A673 (cell line): ENCODE data around the gene DIPK1B. TPM values are rescaled to one million over a fixed set of nuclear protein-coding genes. Genes with fewer than 3 reads are reported as not detected.

ENCODE experiments used
- BruUV-seq: library from RNA; stranded (reverse); fragments of 400-500 nt; replicated peaks from 2 replicates; lab custom pipeline; 2021; lab: Mats Ljungman, UMichigan
- CTCF ChIA-PET: fragments of 300-600 bp; sonication (Branson Sonifier 250); formaldehyde crosslinking; loops from one replicate; lab custom pipeline; 2022; ENCODE audit warnings: antibody characterized with exemption; lab: Charles Lee
- POLR2A ChIA-PET: fragments of 300-600 bp; sonication (Branson Sonifier 250); formaldehyde crosslinking; loops from one replicate; lab custom pipeline; 2022; ENCODE audit warnings: antibody characterized with exemption; ENCODE audit not compliant: low non-redundant PET; lab: Charles Lee
- DNase-seq: peaks from one replicate; pipeline ENCODE4 v3.0.0-alpha.2; 2015; ENCODE audit warnings: low spot score
- H3K27ac ChIP-seq: fragments of 200-600 bp; sonication (generic); 2 replicates; pipeline ENCODE4 v1.5.1; 2016; ENCODE audit warnings: mixed run types, low read depth, mild to moderate bottlenecking, mixed read lengths, antibody characterized with exemption, low read length; ENCODE audit not compliant: poor library complexity, severe bottlenecking
- H3K27me3 ChIP-seq: fragments of 200-600 bp; sonication (generic); replicated peaks from 2 replicates; pipeline ENCODE4 v1.6.1; 2017; ENCODE audit warnings: mixed run types, low read depth, mild to moderate bottlenecking, mixed read lengths, antibody characterized with exemption, low read length; ENCODE audit not compliant: insufficient read depth, poor library complexity
- H3K36me3 ChIP-seq: fragments of 200-600 bp; sonication (generic); 2 replicates; pipeline ENCODE4 v1.6.1; 2016; ENCODE audit warnings: mixed run types, mild to moderate bottlenecking, mixed read lengths, antibody characterized with exemption, low read length; ENCODE audit not compliant: insufficient read depth, poor library complexity, severe bottlenecking
- H3K4me1 ChIP-seq: fragments of 200-600 bp; sonication (generic); 2 replicates; pipeline ENCODE4 v1.6.1; 2017; ENCODE audit warnings: mixed run types, mild to moderate bottlenecking, mixed read lengths, antibody characterized with exemption, low read length; ENCODE audit not compliant: insufficient read depth, poor library complexity, severe bottlenecking
- H3K4me3 ChIP-seq: fragments of 200-600 bp; sonication (generic); 2 replicates; pipeline ENCODE4 v1.5.1; 2016; ENCODE audit warnings: low read depth, mixed run types, mild to moderate bottlenecking, mixed read lengths, low read length; ENCODE audit not compliant: poor library complexity, severe bottlenecking
- H3K9me3 ChIP-seq: fragments of 200-600 bp; sonication (generic); 2 replicates; pipeline ENCODE4 v1.6.1; 2016; ENCODE audit warnings: mixed run types, low read depth, mild to moderate bottlenecking, mixed read lengths, antibody characterized with exemption, low read length; ENCODE audit not compliant: poor library complexity, severe bottlenecking
- EZH2 ChIP-seq: fragments of 200-600 bp; sonication (generic); IDR thresholded peaks from 2 replicates; pipeline ENCODE4 v1.6.1; 2017; ENCODE audit warnings: borderline replicate concordance, low read depth, mild to moderate bottlenecking, mixed read lengths, antibody characterized with exemption, low read length; ENCODE audit not compliant: poor library complexity, severe bottlenecking
- intact Hi-C: fragments of 100-400 bp; cut with micrococcal nuclease; formaldehyde crosslinking; loops from one replicate; pipeline ENCODE4 v1.10.0; 2022; ENCODE audit not compliant: unreplicated experiment
- total RNA-seq: library from RNA; stranded (reverse); gene quantifications from 2 replicates; pipeline ENCODE4 v1.2.3, GENCODE V29; 2021
- TF ChIP-seq, protein P1 (sequence below): fragments of 300-800, 200-600 bp; sonication (generic); conservative IDR thresholded peaks from 2 replicates; pipeline ENCODE4 v1.5.1; 2017; ENCODE audit warnings: low read depth, mild to moderate bottlenecking, antibody characterized with exemption, low read length, moderate library complexity, mixed read lengths

DIPK1B gene
- total RNA-seq, 1 experiment from 2014 or later = 26.4 TPM

DNA sequence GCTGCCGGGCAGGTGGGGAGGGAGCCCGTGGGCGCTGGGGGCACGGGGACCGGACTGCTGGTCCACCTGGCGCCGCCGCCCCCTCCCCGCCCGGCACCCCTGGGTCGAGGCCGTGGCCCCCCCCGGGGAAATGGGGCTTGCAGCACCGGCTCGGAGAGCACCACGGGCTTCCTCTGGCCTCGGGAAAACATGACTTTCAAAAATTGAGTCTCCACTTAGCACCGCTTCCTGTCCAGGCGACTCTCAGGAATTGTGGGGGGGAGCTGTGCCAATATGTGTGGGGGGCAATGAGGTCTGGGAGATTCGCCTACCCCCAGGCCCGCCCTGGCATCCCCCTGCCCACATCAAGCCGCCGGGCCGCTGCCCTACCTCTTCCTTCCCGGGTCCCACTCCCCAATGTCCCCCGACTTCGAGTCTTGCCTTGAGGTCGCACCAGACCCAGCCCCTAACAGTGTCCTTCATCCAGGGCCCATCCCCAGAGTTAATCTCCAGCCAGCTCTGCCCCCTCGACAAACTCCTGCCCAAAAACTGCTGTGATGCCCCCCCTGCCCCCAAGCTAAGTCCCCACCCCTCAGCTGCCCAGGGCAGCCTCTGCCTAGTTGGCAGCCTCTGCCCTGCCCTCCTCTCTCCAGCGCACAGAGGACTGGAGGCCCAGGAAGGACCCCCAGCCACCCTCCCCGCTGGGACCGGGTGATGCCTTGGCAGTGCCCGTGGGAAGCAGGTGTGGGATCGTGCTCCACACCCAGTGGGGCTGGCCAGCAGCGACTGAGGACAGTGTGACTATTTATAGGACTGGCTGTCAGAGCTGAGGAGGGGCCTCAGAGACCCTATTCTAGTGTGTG, 45.8 kb upstream of the DIPK1B start:
- intact Hi-C loops = no loop called here
- peak overlapping the region; percentile 58 for H3K4me3 ChIP-seq
- CTCF ChIA-PET = no interaction called here
- peak overlapping the region; percentile 60 for H3K27ac ChIP-seq
- peaks cover 5% of the 10 kb centered on the region for H3K36me3 ChIP-seq
- DNase-seq = no peak
- no peak for TF ChIP-seq EZH2
- no peaks in the 10 kb centered on the region for H3K27me3 ChIP-seq
- H3K4me1 ChIP-seq = peaks cover 32% of the 10 kb centered on the region
- POLR2A ChIA-PET = no interaction called here
- no peaks in the 10 kb centered on the region for H3K9me3 ChIP-seq
- BruUV-seq = no TSS peak

DNA sequence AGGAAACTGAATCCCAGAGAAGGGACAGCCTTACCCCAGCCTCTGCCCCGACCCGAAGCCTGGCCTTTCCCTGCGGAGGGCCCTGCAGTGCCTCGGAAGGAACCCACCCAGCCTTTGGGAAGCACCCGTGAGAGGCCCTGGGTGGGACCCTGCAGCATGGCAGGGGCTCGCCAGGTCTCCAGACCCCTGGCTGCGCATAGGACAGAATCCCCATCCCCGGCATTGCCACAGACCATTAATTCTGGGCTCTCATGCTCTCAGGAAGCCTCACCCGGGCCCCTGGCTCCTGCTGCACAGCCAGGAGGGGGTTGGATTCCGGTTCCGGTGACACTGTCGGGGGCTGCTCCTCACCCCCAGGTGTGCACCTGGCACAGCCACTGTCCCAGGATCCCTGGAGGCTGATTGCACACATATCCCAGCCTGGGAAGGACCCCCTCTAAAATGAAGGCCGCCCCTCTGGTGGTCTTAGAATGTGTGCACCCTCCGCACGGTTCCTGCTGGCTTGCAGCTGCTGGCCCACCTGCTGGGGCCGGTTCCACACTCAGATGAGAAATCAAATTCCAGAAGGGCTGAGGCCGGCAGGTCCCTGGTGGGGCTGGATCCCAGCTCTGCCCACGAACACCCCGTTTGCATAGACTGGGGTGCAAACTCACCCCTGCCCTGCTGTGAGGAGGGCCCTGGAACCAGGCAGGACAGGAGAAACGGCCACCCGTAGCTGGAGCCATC, 45.0 kb upstream of the DIPK1B start:
- Histone ChIP-seq H3K9me3 (no peaks in the 10 kb centered on the region), H3K36me3 (peaks cover 5% of the 10 kb centered on the region), H3K27me3 (no peaks in the 10 kb centered on the region), H3K4me1 (peaks cover 32% of the 10 kb centered on the region), H3K27ac (peak overlapping the region; percentile 60), H3K4me3 (peak overlapping the region; percentile 58)
- ChIA-PET POLR2A (interaction anchor here (0.7 kb wide), 1 partner anchor 41 kb away, joined by 4 read pairs; no protein-coding TSS in a partner anchor), CTCF (no interaction called here)
- DNase-seq = peak; percentile 65
- intact Hi-C loops = no loop called here
- TF ChIP-seq, protein P1, sequence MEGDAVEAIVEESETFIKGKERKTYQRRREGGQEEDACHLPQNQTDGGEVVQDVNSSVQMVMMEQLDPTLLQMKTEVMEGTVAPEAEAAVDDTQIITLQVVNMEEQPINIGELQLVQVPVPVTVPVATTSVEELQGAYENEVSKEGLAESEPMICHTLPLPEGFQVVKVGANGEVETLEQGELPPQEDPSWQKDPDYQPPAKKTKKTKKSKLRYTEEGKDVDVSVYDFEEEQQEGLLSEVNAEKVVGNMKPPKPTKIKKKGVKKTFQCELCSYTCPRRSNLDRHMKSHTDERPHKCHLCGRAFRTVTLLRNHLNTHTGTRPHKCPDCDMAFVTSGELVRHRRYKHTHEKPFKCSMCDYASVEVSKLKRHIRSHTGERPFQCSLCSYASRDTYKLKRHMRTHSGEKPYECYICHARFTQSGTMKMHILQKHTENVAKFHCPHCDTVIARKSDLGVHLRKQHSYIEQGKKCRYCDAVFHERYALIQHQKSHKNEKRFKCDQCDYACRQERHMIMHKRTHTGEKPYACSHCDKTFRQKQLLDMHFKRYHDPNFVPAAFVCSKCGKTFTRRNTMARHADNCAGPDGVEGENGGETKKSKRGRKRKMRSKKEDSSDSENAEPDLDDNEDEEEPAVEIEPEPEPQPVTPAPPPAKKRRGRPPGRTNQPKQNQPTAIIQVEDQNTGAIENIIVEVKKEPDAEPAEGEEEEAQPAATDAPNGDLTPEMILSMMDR = no peak
- no peak for TF ChIP-seq EZH2
- BruUV-seq = no TSS peak

DNA sequence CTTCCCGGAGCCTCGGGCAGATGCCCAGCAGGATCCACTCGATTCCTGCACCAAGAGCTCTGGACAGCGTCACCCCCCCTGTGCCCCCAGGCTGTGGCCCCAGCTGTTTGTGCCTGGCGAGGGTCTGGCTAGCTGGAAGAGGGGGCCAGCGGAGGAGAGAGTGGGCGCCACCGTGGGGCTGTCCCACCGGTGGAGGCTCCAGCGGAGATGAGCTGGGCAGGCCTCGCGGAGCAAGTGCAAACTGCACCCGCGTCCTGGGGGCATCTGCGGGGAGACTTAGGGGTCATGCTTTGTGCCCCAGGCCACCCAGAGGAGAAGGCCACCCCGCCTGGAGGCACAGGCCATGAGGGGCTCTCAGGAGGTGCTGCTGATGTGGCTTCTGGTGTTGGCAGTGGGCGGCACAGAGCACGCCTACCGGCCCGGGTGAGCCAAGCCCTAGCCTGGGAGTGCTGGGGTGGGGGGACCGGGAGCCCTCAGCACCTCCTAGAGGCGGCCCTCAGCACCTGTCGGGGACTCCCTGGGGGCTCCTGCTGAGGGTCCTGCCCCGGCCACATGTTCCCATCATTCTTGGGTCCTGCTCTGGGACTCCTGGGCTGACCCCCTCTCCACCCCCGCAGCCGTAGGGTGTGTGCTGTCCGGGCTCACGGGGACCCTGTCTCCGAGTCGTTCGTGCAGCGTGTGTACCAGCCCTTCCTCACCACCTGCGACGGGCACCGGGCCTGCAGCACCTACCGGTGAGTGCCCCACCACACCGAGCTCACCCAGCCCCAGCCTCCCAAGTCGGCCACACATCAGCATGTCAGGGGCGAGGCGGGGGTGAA, 44.2 kb upstream of the DIPK1B start:
- intact Hi-C loops = no loop called here
- peaks cover 32% of the 10 kb centered on the region for H3K4me1 ChIP-seq
- ChIA-PET POLR2A (interaction anchor here (0.6 kb wide), 1 partner anchor 14 kb away, joined by 3 read pairs; no protein-coding TSS in a partner anchor), CTCF (no interaction called here)
- H3K27me3 ChIP-seq = no peaks in the 10 kb centered on the region
- H3K36me3 ChIP-seq = peaks cover 9% of the 10 kb centered on the region
- TF ChIP-seq EZH2 = no peak
- TF ChIP-seq, protein P1 = no peak
- H3K9me3 ChIP-seq = no peaks in the 10 kb centered on the region
- no TSS peak for BruUV-seq
- H3K27ac ChIP-seq = peak overlapping the region; percentile 60
- peak overlapping the region; percentile 58 for H3K4me3 ChIP-seq
- no peak for DNase-seq
